GM12872 (cell line): ENCODE measurements around the gene HSPB3.

Experiments used
- CTCF ChIP-seq: IDR thresholded peaks from 3 replicates; pipeline ENCODE4 v1.5.1; 2011; ENCODE audit warnings: low read depth, mild to moderate bottlenecking, low read length, moderate library complexity; ENCODE audit not compliant: insufficient read depth

The HSPB3 gene

DNA sequence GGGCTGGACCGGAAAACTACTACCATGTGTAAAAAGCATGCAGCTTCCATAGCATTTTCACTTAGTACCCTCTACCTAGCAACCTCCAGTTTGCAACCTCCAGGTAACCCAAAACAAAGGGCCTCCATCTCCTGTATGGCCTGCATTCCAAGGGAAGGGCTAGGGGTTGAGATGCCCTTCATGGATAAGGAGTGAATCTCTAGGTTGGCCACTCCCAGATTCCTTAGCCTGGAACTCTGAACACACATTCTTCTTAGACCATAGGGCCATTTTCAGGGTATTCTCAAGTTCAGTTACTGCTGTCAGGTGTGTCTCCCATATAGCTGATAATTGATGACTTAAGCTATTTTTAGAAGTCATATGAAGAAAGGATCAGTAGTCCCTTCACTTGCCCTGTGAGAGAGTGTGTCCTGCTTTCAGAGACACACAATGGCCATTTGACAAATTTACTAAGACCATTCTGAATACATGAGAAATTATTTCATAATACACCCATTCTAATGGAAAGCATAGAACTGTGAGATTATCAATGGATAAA lies 22.5 kb downstream of the HSPB3 start:
- no peak for TF ChIP-seq CTCF

DNA sequence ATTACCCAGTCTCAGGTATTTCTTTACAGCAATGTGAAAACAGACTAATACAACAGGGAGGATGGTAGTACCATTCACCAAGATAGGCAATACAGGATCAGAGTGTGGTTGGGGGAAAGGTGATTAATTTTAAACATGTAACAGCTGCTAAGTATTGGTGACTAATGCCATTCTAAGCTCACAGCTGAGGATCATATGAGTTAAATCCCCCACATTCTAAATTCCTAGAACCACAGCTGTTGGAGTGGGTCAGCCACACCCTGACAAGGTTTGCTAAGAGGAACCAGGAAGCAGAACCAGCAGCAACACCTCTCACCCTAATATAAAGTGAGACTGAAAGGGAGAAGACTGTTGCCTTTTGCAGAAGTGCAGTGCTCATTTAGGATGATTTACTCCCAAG lies 24.8 kb downstream of the HSPB3 start:
- no peak for TF ChIP-seq CTCF

DNA sequence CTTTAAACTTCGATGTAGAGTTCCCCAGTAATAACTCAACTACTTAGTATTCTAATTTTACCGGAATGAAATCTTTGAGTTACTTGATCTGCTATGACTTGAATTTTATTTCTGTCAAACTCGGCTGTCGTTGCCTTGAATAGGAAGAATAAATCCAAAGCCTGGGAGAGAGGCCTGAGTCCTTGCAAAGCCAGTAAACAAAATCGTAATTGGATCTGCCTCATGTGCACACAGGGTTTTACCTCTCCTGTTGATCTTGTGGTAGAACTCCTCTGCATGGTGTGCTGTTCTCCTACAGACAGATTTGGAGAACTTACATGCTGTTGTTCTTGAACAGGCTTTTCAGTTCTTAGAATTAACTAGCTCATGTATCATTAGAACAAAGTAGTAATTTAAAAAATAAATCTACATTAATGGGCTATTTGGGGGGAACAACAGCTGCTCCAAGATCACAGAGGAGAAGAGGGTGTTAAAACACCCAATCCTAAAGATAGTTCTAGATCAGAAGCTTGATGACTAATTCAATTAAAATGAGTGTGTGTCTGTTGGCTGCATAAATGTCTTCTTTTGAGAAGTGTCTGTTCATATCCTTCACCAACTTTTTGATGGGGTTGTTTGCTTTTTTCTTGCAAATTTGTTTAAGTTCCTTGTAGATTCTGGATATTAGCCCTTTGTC lies 28.9 kb downstream of the HSPB3 start:
- no peak for TF ChIP-seq CTCF

DNA sequence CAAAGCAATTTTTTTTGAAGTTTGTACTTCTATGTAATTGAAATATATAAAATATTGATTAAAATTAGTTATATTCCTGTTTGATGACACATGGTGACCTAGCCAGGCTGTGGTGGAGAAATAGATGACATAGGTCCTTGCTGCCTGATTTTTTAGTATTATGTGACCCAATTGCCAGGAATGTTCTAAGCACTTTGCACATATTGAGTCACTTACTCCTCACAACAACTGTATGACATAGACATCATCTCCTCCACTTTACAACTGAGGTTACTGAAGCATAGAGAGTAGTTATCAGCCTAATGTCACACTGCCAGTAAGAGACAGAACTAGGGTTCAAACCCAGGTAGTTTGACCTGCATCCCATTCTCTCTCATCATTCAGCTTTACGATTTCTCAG lies 35.8 kb downstream of the HSPB3 start:
- TF ChIP-seq CTCF = no peak

DNA sequence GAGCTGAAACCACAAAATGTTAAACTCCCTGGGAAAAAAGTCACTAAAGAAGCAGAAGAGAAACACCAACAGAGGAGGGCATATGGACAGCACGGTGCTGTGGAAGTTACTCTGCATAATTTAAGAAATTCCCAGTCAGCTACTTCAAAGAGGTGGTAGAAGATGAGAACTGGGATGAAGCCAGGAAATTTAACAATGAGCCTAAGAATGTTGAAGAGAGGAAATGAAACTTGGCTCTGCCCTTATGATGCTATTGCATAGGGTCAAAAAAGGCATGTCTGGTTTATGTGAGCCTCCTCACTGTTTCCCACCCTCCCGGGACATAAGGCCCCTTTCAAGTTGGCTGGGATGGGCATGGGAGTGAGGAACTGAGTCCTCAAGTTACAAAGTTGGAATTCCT lies 36.7 kb downstream of the HSPB3 start:
- TF ChIP-seq CTCF = no peak

GRCh38 chr5:54495027-54495426 lies 39.5 kb downstream of the HSPB3 start:
- no peak for TF ChIP-seq CTCF
